ENCODE data around the gene NR4A3.

The NR4A3 gene

GRCh38 chr9:99889120-99889519 lies 67.4 kb downstream of the NR4A3 start:
- TF ChIP-seq EGR1 (IDR thresholded peaks at IDR 0.05) (no peak), TCF12 (IDR thresholded peaks at IDR 0.05; ENCODE audit: low read depth) (no peak), EP300 (IDR thresholded peaks at IDR 0.05; ENCODE audit: borderline replicate concordance) (no peak)

GRCh38 chr9:99894826-99895225 lies 73.1 kb downstream of the NR4A3 start:
- no peak for TF ChIP-seq REST (IDR thresholded peaks at IDR 0.05; ENCODE audit: low read depth)
- TF ChIP-seq MAX (IDR thresholded peaks at IDR 0.05), result no peak
- TF ChIP-seq CEBPB (IDR thresholded peaks at IDR 0.05), result no peak
- TF ChIP-seq TAF1 (IDR thresholded peaks at IDR 0.05; ENCODE audit: low read depth), result no peak
- TF ChIP-seq FOXM1 (IDR thresholded peaks at IDR 0.05; ENCODE audit: borderline replicate concordance, low read depth), result no peak
- TF ChIP-seq USF1 (IDR thresholded peaks at IDR 0.05), result no peak

GRCh38 chr9:99895510-99895909 lies 73.8 kb downstream of the NR4A3 start:
- TF ChIP-seq FOXM1 (IDR thresholded peaks at IDR 0.05; ENCODE audit: borderline replicate concordance, low read depth) (no peak), TEAD4 (IDR thresholded peaks at IDR 0.05) (no peak), ZBTB7A (IDR thresholded peaks at IDR 0.05; ENCODE audit: low read depth) (no peak), MAX (IDR thresholded peaks at IDR 0.05) (no peak), EP300 (IDR thresholded peaks at IDR 0.05; ENCODE audit: borderline replicate concordance) (no peak), TCF12 (IDR thresholded peaks at IDR 0.05; ENCODE audit: low read depth) (no peak), TAF1 (IDR thresholded peaks at IDR 0.05; ENCODE audit: low read depth) (no peak)

- no peak for TF ChIP-seq REST (IDR thresholded peaks at IDR 0.05; ENCODE audit: low read depth)
- no peak for TF ChIP-seq RAD21 (IDR thresholded peaks at IDR 0.05; ENCODE audit: low read depth)
Observed at GRCh38 chr9:99896119-99896518, 74.4 kb downstream of the NR4A3 start.

GRCh38 chr9:99903393-99903792 lies 81.7 kb downstream of the NR4A3 start:
- TF ChIP-seq TCF12 (IDR thresholded peaks at IDR 0.05; ENCODE audit: low read depth), result no peak
- TF ChIP-seq CEBPB (IDR thresholded peaks at IDR 0.05), result no peak
- no peak for TF ChIP-seq ZBTB7A (IDR thresholded peaks at IDR 0.05; ENCODE audit: low read depth)
- TF ChIP-seq CREB1 (IDR thresholded peaks at IDR 0.05; ENCODE audit: low read depth), result no peak
- TF ChIP-seq MAX (IDR thresholded peaks at IDR 0.05), result no peak
- TF ChIP-seq RAD21 (IDR thresholded peaks at IDR 0.05; ENCODE audit: low read depth), result no peak
- no peak for TF ChIP-seq EP300 (IDR thresholded peaks at IDR 0.05; ENCODE audit: borderline replicate concordance)
- no peak for TF ChIP-seq YY1 (IDR thresholded peaks at IDR 0.05; ENCODE audit: low read depth)
- TF ChIP-seq EGR1 (IDR thresholded peaks at IDR 0.05), result no peak

- TF ChIP-seq MAX (IDR thresholded peaks at IDR 0.05), result peak; percentile 80
- TF ChIP-seq RAD21 (IDR thresholded peaks at IDR 0.05; ENCODE audit: low read depth), result no peak
Observed at GRCh38 chr9:99905833-99906402, 84.2 kb downstream of the NR4A3 start.

GRCh38 chr9:99906403-99907207 lies 84.9 kb downstream of the NR4A3 start, which contains the start of gene STX17:
Gene STX17 (plus strand): TSS chr9:99906654. CDS start chr9:99915240, 8,586 bp downstream.
- no peak for TF ChIP-seq EGR1 (IDR thresholded peaks at IDR 0.05)
- no peak for TF ChIP-seq NFIC (IDR thresholded peaks at IDR 0.05)
- TF ChIP-seq TEAD4 (IDR thresholded peaks at IDR 0.05), result no peak
- peak; percentile 69 for TF ChIP-seq MAX (IDR thresholded peaks at IDR 0.05)
- no peak for TF ChIP-seq TCF12 (IDR thresholded peaks at IDR 0.05; ENCODE audit: low read depth)
- TF ChIP-seq YY1 (IDR thresholded peaks at IDR 0.05; ENCODE audit: low read depth), result peak; percentile 13; the same call in 1 of the 2 replicates
- no peak for TF ChIP-seq USF1 (IDR thresholded peaks at IDR 0.05)
- peak; percentile 53 for TF ChIP-seq TAF1 (IDR thresholded peaks at IDR 0.05; ENCODE audit: low read depth)
- peak; percentile 39; the same call in 1 of the 2 replicates for TF ChIP-seq ZBTB7A (IDR thresholded peaks at IDR 0.05; ENCODE audit: low read depth)
- TF ChIP-seq CEBPB (IDR thresholded peaks at IDR 0.05), result no peak
- peak; percentile 20; the same call in 1 of the 2 replicates for TF ChIP-seq EP300 (IDR thresholded peaks at IDR 0.05; ENCODE audit: borderline replicate concordance)
- no peak for TF ChIP-seq CREB1 (IDR thresholded peaks at IDR 0.05; ENCODE audit: low read depth)
- no peak for TF ChIP-seq FOXM1 (IDR thresholded peaks at IDR 0.05; ENCODE audit: borderline replicate concordance, low read depth)

Data from Ishikawa (cell line).